Renal cortex interstitium (tissue), 11 donors: ENCODE data around the gene LDLRAD3. TPM values are rescaled to one million over a fixed set of nuclear protein-coding genes. Genes with fewer than 3 reads are reported as not detected.

Experiments
- DNase-seq, 11 donors: peaks; one replicate each; pipeline ENCODE4 v3.0.0-alpha.2; 2013; ENCODE audit warnings: low read depth in 9 of 11, low spot score in 4 of 11; ENCODE audit errors: extremely low read depth in 1 of 11
- polyA plus RNA-seq, 3 donors: library from polyadenylated mRNA; unstranded; fragments of 120-200 nt; gene quantifications; one replicate each; pipeline ENCODE4 v1.2.1, GENCODE V29; 2013; ENCODE audit not compliant: insufficient read length in 3 of 3

Gene LDLRAD3
- polyA plus RNA-seq, 3 donors, result 23.5 to 25.2 (median 24.8) TPM

- no peak for DNase-seq
These were observed 134.8 kb downstream of the LDLRAD3 start for GRCh38 chr11:36078686-36079055.

GRCh38 chr11:36079878-36080675 is 136.2 kb downstream of the LDLRAD3 start:
- no peak for DNase-seq

- no peak for DNase-seq
These were observed 137.5 kb downstream of the LDLRAD3 start for GRCh38 chr11:36081274-36081945.

GRCh38 chr11:36086366-36086765 is 142.5 kb downstream of the LDLRAD3 start:
- DNase-seq, result no peak

GRCh38 chr11:36088266-36088972 is 144.6 kb downstream of the LDLRAD3 start:
- DNase-seq, result no peak

GRCh38 chr11:36089920-36090319 is 146.1 kb downstream of the LDLRAD3 start:
- no peak for DNase-seq

GRCh38 chr11:36090356-36091109 is 146.7 kb downstream of the LDLRAD3 start:
- DNase-seq, result no peak

- DNase-seq, result no peak
These were observed 147.5 kb downstream of the LDLRAD3 start for GRCh38 chr11:36091256-36091811.

GRCh38 chr11:36092314-36093030 is 148.6 kb downstream of the LDLRAD3 start:
- DNase-seq, result no peak

- DNase-seq, result no peak
These were observed 149.7 kb downstream of the LDLRAD3 start for GRCh38 chr11:36093548-36093947.

- no peak for DNase-seq
These were observed 150.3 kb downstream of the LDLRAD3 start for GRCh38 chr11:36094164-36094563.

- no peak for DNase-seq
These were observed 151.9 kb downstream of the LDLRAD3 start for GRCh38 chr11:36095716-36096115.

- DNase-seq, result no peak
These were observed 153.4 kb downstream of the LDLRAD3 start for GRCh38 chr11:36097219-36097650.

- DNase-seq, result no peak
These were observed 154.2 kb downstream of the LDLRAD3 start for GRCh38 chr11:36098087-36098486.

GRCh38 chr11:36098853-36099375 is 155.1 kb downstream of the LDLRAD3 start:
- no peak for DNase-seq

- no peak for DNase-seq
These were observed 157.6 kb downstream of the LDLRAD3 start for GRCh38 chr11:36101466-36101865.

GRCh38 chr11:36102868-36103267 is 159.0 kb downstream of the LDLRAD3 start:
- no peak for DNase-seq

- no peak for DNase-seq
These were observed 160.2 kb downstream of the LDLRAD3 start for GRCh38 chr11:36103933-36104530.
